GM15510 (cell line): Measurements from ENCODE around the gene SMC4.

Experiments used
- POLR2A ChIP-seq: IDR thresholded peaks from 3 replicates; pipeline ENCODE4 v1.6.1; 2011; ENCODE audit warnings: borderline replicate concordance; ENCODE audit not compliant: insufficient read length; ENCODE audit errors: extremely low read depth

The SMC4 gene

DNA sequence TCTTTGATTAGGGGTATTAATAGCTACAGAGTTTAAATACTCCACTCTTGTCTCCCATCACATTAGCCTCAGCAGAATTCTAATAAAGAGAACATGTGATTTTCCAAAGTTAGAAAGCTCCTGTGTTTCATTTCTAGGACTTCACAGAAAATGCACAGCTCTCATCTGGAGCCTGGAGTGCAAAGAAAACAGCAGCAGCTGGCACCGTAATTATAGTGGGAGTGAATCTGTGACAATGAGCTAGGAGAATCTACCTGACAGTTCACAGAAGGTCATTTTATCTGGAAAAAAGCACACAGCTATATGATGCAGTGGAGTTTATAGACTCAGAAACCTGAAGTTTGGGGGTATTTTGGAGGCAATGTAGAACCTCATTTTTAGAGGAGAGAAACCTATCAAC, 55.5 kb downstream of the SMC4 start:
- TF ChIP-seq POLR2A, result no peak

DNA sequence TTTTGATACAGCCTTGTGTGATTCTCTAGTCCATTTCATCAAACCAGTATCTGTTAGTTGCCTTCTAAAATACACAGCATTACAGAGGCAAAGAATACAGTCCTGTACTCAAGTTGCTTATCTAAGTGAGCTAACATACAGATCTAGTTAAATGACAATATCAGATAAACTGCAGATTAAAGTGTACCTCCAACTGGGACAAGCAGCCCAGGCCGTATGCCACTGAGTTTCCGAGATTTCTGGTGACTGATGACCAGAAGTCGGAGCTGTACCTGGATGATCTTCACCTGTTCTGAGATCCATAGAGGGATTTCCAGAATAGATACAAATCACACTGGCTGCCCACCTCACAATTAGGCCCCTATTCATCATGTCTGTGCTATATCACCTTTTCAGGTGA, 56.4 kb downstream of the SMC4 start:
- TF ChIP-seq POLR2A, result no peak

DNA sequence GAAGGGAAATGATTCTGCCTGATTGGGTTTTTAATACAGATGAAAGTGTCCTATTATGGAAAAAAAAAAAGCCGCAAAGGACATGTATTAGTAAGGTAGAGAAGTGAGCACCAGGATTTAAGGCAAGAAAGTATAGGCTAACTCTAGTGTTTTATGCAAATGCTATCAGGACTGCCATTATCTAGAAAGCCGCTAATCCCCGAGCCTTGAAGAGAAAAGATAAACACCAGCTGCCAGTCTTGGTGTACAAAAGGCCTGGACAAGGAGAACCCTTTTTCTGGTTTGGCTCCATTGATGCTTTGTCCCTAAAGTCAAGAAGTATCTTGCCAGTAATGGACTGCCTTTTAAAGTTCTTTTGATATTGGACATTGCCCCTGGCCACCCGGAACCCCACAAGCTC, 58.7 kb downstream of the SMC4 start:
- no peak for TF ChIP-seq POLR2A

- no peak for TF ChIP-seq POLR2A
These were observed 60.1 kb downstream of the SMC4 start for GRCh38 chr3:160459450-160459970.

- no peak for TF ChIP-seq POLR2A
These were observed 60.6 kb downstream of the SMC4 start for GRCh38 chr3:160460033-160460432.

DNA sequence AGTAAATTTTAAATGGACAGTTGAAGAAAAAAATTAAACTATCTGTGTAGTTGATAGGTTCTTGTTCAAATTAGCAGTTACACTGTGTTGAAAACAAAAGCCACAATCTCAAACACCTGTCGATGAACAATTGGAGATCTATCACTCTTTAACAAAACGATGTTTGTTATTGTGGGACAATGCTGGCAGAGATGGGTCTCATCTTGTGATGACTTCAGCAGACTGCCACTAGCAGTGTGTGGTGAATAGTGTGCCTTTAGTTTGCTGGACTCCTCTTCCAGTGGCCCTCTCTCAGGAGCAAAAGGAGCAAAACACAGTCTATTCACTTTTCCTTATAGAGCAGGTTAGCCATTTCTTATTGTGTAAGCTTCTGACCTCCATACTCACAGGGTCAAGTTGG, 64.9 kb downstream of the SMC4 start:
- TF ChIP-seq POLR2A, result no peak

DNA sequence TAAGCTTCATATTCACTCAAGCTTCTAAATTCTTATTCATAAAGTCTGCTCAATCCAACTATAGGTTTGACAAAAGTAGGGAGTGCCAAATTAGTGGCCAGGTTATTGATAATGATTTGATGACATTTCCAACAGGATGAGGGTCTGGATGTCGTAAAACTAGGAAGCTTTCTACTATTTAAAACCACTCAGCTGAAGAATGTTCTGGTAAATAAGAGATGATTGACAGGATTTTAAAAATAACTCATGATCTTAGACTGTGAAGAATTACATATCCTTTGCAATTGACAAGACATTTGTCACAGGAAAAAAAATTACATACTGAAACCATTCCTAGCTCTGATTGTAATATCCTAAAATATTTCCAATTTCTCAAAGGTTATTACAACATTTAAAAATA, 65.5 kb downstream of the SMC4 start:
- no peak for TF ChIP-seq POLR2A

DNA sequence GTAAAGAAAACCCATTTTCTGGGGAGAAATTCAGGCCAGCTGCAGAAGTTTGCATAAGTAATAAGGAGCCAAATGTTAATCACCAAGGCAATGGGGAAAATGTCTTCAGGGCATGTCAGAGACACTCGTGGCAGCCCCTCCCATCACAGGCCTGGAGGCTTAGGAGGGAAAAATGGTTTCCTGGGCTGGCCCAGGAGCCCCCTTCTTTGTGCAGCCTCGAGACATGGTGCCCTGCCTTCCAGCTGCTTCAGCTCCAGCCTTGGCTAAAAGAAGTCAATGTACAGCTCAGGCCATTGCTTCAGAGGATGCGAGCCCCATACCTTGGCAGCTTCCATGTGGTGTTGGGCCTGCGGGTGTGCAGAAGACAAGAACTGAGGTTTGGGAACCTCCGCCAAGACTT, 70.7 kb downstream of the SMC4 start:
- no peak for TF ChIP-seq POLR2A

DNA sequence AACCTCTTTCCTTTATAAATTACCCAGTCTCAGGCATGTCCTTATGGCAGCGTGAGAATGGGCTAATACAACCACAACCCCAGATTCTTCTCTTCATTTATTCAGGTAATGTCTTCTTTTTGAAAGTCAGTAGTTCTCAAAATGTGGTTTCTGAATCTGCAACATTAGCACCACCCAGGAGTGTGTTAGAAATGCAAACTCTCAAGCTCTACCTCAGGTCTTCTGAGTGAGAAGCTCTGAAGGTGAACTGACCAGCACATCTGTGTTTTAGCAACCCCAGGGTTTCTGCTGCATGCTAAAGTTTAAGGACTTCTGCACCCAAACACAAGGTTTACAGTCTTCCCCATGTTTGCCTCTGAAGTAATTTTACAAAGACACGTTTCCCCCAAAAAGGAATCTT, 72.4 kb downstream of the SMC4 start:
- no peak for TF ChIP-seq POLR2A

GRCh38 chr3:160472344-160472743, 72.9 kb downstream of the SMC4 start:
- TF ChIP-seq POLR2A, result no peak

DNA sequence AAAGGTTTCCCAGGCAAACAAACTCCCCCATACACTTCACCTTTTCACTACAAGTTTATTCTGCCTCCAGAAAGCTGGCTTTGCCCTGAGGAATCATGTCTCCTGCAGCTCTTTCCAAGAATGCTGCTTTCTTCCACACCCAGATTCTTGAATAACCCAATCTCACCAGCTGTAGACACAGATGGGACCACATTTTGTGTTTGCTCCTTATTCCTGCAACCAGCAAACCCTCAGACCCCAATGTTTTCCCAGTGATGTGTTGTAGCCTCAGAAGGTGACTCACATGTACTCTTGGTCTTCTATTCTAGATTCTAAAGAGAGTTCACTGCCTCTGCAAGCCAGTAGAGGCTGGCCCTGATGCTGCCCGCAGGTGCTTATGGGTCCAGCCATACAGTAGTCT, 73.8 kb downstream of the SMC4 start:
- TF ChIP-seq POLR2A, result no peak

DNA sequence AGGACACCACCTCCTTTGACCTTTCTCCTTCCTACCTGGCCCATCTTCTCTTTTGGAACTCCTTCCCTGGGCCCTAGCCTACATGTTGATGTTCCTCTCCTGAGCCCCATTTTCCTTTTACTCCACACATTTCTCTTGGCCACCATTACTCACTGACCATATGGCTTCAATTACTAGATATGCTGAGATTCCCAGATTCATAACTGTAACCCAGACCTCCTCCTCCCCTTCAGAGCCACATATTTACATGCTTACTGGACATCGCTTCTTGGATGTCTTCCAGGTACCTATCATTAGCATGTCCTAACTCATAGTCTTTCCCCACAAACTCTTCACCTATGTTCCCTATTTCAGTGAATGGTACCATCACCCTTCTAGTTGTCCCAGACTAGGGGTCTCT, 74.5 kb downstream of the SMC4 start:
- TF ChIP-seq POLR2A, result no peak

GRCh38 chr3:160474416-160474838, 75.0 kb downstream of the SMC4 start:
- no peak for TF ChIP-seq POLR2A

DNA sequence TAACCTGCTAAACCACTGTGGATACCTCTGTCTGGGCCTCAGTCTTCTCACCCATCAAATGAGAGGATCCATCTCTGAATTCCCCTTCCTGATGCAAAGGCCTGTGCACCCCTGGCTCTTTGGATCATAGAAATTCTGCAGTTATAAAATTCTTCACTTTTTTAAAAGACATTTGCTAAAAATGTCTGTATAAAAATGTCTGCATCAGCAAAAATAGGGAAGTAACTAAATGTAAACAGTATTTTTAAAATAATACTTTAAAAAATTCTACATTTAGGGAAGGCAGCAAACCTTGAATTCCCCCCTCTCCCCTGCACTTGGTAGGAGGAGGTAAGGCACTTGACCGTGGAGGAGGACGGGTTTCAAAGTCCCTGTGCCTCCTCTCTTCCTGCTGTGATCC, 75.7 kb downstream of the SMC4 start:
- TF ChIP-seq POLR2A, result no peak

- no peak for TF ChIP-seq POLR2A
These were observed 76.4 kb downstream of the SMC4 start for GRCh38 chr3:160475884-160476283.

GRCh38 chr3:160477750-160478149, 78.3 kb downstream of the SMC4 start:
- TF ChIP-seq POLR2A, result no peak

DNA sequence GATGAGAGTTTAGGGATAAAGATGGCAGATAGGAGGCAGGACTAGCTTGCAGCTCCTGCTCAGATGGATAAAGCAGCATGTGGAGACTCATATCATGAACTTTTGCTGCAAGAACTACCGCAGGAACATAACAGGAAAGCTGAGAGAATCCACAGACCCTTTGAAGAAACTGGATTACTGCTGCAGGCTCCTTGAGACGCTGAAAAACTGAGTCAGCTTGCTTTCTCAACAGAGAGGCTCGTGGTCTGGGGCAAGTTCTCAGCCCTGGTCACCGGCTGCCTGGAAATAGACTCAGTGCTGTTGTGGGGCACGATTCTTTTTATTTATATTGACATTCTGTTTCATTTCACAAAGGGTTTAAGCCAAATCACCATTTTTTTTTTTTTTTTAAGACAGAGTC, 78.9 kb downstream of the SMC4 start:
- no peak for TF ChIP-seq POLR2A
